D721Med (cell line): Measurements from ENCODE around the gene PTH2R.

ENCODE experiments used
- DNase-seq: peaks from one replicate; pipeline ENCODE4 v3.0.0; 2011; ENCODE audit warnings: low spot score; ENCODE audit not compliant: insufficient read length
- FAIRE-seq: peaks from 2 replicates; lab custom pipeline; 2011; peaks lifted over from hg19 to GRCh38; lab: Jason Lieb, UNC
- TF ChIP-seq, protein P1 (sequence below): IDR thresholded peaks from 2 replicates; pipeline ENCODE4 v1.5.1; 2012; ENCODE audit warnings: mild to moderate bottlenecking, control low read depth; ENCODE audit not compliant: insufficient read depth; ENCODE audit errors: missing control alignments

The PTH2R gene

DNA sequence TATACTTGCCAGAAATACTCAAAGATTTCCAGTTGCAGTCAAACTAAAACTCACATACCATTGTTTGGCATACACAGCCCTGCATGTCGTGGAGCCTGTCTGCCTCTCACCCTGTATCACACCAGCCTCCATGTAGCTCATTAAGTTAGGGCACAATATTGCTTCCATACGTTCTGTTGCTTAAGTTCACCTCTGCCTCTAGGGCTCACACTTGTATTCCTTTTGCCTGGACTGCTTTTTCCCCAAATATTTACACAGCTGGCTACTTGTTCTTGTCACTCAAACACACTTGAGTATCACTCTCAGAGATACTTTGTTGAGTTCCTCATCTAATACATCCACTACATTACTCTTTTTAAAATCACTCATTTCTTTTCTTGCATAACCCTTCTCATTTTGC, 83.1 kb downstream of the PTH2R start:
- FAIRE-seq, result no peak
- no peak for DNase-seq

DNA sequence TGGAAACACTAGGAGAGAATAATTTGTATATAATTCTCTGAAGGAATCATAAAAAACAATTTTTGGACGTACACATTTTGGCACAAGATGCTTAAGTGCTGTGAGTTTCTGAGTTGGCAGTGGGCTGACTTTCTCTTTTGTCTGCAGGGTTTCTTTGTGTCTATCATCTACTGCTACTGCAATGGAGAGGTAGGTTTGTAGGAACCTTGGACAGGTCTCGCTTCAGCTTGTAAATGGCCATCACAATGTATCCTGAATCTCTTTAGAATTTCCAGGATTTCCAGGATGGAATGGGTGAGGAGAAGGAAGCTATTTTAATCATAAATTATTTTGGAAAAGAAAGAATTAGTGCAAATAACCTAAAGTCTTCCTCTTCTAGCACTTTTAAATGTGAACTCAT, 83.9 kb downstream of the PTH2R start:
- FAIRE-seq (no peak), DNase-seq (no peak)
- TF ChIP-seq, protein P1, sequence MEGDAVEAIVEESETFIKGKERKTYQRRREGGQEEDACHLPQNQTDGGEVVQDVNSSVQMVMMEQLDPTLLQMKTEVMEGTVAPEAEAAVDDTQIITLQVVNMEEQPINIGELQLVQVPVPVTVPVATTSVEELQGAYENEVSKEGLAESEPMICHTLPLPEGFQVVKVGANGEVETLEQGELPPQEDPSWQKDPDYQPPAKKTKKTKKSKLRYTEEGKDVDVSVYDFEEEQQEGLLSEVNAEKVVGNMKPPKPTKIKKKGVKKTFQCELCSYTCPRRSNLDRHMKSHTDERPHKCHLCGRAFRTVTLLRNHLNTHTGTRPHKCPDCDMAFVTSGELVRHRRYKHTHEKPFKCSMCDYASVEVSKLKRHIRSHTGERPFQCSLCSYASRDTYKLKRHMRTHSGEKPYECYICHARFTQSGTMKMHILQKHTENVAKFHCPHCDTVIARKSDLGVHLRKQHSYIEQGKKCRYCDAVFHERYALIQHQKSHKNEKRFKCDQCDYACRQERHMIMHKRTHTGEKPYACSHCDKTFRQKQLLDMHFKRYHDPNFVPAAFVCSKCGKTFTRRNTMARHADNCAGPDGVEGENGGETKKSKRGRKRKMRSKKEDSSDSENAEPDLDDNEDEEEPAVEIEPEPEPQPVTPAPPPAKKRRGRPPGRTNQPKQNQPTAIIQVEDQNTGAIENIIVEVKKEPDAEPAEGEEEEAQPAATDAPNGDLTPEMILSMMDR, result no peak

More for the DNA sequence above, 83.1 kb downstream of the PTH2R start:
- TF ChIP-seq, protein P1, result no peak

DNA sequence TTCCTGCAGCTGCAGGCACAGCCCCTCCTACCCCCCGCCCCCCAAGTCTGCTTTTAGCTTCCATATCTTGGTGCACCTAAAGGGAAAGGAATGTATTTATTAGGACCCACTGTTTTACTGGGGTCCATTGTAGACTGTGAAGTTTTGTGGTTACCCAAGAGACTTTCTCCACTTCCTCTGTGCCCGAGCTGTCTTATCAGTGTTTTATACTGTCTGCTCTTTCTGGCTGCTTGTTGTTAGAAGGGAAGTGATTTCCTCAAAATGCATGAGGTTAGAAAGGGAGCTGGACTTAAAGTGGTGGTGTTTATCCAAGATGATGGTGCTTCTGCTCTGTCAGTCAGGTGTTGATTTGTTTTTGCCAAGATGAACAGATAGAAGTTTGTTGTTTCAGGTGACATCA, 85.0 kb downstream of the PTH2R start:
- DNase-seq, result no peak
- TF ChIP-seq, protein P1, result no peak
- FAIRE-seq, result no peak

DNA sequence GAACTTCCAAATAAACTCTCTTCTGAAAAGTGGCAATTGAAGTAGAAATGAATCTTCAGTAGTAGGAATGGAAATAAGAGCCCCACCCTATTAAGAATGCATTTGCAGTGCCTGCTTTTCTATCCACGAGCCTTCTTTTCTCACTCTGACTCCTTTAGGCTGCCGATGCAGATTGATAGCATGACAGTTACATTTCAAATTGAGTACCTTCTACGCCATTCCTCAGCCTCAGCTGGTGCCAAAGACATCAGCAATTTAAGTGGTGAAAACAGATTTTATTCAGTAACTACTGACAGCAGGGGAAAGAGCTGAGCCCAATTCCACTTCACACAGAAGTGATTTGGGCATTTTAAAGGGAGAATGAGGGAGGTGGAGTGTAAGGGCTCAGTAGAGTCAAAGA, 85.5 kb downstream of the PTH2R start:
- FAIRE-seq, result no peak
- DNase-seq, result no peak
- TF ChIP-seq, protein P1, result no peak

DNA sequence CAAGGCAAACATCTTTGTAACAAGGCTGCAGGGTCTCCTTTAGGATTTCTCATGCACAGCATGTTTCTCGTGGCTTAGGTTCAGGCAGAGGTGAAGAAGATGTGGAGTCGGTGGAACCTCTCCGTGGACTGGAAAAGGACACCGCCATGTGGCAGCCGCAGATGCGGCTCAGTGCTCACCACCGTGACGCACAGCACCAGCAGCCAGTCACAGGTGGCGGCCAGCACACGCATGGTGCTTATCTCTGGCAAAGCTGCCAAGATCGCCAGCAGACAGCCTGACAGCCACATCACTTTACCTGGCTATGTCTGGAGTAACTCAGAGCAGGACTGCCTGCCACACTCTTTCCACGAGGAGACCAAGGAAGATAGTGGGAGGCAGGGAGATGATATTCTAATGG, 86.6 kb downstream of the PTH2R start:
- TF ChIP-seq, protein P1, result no peak
- DNase-seq, result no peak
- FAIRE-seq, result no peak

DNA sequence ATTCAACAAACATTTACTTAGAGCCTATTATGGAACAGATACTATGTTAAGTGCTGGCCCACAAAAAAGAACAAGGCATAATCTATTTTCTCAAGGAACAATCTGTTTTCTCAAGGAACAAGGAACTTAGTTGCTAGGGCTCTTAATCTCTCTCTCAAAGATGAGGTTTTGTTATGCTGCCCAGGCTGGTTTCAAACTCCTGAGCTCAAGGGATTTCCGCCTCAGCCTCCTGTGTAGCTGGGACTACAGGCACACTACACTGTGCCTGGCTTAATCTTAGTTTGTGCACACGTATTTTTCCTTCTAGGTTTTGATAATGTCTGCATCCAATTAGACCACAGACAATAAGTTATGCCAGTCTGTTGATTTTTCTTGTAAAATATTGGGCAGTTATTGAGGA, 89.5 kb downstream of the PTH2R start:
- no peak for FAIRE-seq
- TF ChIP-seq, protein P1, result no peak

DNA sequence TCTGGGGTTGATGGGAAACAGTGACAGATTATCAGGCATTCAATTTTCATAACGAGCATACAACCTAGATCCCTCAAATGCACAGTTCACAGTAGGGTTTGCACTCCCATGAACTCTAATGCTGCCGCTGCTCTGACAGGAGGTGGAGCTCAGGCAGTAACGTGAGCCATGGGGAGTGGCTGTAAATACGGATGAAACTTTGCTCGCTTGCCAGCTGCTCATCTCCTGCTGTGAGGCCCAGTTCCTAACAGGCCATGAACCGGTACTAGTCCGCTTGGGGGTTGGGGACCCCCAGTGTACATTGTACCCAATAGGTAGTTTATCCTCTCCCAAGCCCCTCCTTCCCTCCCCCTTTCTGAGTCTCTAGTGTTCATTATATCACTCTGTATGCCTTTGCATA, 94.6 kb downstream of the PTH2R start:
- TF ChIP-seq, protein P1, result no peak
- DNase-seq, result no peak
- no peak for FAIRE-seq

More for the DNA sequence above, 89.5 kb downstream of the PTH2R start:
- DNase-seq, result no peak
